ENCODE data around the gene PRKG1.
"Not testable (repeated sequence)": the region's sequence is repeated elsewhere in the genome, so short reads cannot be mapped to it uniquely, and the experiment has no call there.

Gene PRKG1

DNA sequence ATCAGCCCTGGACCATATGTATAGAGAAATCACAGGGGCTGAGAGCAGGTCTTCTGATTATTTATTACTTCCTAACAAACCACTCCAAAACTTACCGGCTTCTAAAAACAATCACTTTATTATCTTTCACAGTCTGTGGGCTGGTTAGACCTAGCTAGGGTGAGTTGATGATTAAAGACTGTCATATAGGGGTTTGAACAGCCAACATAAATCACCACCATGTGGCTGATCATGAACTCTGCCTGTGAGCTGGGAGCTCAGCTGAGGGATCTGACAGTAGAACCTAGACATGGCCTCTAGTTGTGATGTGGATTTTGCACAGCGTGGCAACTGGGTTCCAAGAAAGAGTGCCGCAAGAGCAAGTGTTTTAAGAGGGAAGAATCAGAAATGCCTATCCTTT lies 319.8 kb downstream of the PRKG1 start:
- no peak for DNase-seq

DNA sequence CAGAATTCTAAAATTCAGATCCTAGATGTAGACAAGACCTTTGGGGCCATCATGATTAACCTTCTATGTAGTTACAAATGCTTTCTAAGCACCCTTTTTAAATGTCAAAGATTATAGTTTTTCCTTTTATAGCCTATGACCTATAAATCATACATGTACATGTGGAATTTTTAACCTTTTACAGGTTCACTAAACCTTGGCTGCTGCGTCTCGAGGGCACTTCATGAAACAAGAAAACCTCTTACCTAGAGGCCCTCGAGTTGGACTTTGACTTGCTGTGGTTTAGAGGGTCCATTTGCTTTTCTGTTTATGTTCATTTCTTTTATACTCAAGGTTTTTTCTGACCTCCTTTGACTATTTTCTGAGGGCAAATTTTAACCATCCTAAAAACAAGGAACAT lies 323.0 kb downstream of the PRKG1 start:
- DNase-seq: no peak

DNA sequence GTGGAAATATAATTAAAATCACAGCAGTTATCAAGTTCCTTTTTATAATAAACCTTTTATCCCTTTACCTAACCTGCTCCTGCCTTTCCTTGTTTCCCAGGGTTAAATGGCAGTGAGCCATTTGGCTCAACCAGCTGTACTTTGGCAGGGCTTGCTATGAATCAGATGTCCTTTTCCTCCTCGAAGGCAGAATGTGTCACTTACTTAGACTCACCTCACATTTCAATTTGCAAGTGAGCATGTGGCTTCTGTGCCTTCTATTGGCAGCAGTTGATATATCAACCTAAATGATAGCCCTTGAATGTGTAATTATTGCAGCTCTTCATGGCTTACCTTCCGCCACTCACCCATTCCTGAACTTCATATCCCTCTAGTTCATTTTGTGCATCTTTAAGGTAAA lies 323.4 kb downstream of the PRKG1 start:
- no peak for DNase-seq

DNA sequence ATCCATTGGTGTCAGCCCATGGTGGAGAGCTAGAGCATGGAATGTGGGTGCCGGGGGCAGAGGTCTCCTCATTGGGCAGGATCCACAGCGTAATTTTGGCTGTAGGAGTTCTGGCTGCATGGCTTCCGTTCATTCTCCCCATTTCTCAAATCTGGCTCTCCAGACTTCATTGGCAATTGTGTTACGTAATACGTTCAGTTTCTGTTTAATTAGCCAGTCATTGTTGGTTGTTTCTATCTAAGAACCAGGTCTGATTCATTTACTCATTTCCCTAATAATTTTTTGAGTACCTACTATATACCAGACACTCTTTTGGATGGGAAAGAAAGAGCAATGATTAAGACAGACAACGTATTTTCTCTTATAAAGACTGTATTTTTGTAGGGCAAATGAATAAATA lies 325.6 kb downstream of the PRKG1 start:
- no peak for DNase-seq

DNA sequence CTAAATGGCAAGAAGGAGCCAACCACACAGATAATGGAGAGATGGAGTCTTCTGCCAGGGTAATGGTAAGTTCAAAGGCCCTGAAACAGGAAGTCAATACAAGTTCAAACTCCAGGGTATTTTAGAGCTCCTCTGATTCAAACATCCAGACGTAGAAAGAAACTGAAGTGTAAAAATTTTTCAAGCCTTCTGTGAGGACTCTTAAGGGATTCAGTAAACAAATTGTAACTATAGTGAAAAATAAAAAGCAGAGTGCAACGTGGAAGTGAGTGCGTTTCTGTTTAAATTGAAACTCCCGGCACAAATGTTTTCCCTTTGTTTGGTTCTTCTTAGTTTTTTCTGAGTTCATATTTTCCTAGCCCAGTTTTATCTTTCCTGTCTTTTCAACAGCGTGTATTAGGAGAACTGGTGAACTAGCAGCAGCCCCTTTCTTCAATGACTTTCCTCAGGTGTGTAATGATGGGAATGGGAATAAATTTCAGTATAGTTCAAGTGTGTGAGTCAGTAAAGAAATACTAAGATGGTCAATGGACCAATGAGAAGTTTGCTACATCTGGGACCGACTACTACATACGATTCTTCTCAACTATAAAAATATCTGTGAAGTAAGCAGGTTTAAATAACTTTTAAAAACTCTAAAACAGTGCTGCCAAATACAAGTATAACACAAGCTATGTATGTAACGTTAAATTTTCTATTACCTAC lies 326.3 kb downstream of the PRKG1 start:
- DNase-seq: no peak

DNA sequence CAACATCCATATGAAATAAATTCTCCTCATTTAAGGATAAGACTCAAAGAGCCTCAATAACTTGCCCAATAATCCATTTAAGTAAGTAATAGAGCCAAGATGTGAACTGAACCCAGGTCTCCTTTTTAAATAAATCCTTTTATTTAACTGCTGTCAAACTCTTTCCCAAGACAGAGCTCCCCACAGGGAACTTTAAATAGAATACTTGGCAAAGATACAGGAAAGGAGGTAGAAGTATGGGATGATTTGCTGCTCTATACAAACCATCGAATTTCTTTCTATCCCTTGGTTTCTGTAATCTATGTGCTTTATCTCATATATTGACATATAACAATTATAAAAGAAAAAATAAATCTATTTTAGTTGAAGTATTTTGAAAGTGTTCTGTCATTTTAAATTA lies 329.2 kb downstream of the PRKG1 start:
- DNase-seq: no peak

DNA sequence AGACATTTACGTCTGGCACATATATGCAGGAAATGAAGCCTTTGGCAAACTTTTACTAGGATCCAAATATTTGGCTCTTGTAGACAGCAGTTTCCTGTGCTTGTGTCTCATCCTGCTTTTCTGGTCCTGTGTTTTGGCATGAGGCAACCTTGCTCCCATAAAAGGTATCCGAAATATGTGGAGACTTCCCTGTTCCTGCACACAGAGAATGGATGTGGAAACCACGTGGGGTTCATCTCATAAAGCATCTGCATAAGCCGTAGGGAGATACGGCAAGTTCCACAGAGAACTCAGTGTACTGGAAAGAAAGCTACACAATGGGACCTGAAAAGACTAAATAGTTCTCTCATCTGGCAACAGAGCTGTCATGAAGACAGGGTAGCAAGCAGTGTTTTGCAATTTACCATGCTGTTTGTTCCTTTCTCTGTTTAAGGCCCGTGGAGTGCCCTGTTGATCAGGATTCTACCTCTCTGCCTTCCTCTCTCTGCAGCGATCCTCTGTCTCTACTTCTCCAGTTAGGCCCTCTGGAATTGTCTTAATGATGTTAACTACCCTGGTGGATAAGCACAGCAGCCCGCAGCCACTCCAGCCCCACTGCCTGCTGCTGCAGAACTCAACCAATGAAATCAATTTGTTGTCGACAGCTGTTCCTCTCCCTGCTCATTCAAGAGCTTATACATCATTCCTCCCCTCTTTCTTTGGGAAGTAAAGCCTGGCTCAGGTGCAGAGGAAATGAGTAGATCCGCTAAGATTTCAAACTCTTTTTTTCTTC lies 331.5 kb downstream of the PRKG1 start:
- DNase-seq: no peak

DNA sequence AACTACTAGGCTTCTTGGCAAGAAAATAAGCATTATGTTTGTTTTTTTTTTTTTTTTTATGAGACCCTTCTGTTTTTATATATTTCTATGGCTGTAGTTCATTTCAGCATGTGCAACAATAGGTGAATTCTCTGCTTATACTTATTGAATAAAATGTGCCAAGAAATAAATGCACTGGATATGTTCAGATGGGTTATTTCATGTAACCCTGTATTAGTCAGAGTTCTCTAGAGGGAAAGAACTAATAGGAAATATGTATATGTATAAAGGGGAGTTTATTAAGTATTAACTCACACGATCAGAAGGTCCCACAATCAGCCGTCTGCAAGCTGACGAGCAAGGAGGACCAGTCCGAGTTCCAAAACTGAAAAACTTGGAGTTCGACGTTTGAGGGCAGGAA lies 332.3 kb downstream of the PRKG1 start:
- no peak for DNase-seq

DNA sequence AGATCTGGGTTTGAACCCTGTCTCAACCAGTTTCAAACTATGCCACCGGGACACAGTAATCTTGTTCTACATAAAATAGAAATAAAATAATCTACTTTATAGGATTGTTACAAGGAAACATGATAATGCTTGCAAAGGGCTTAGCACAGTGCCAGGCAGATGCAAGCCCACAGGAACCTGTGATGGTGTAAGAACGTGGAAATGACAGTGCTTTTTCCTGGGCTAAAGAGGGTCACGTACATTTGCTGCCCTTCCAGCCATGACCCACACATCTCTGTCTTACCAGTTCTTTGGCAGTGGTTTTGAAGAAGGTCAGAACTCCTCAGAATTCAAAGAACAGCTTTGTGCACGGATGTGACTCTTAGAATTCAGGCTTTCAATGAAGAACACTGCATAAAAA lies 342.2 kb downstream of the PRKG1 start:
- DNase-seq: no peak

DNA sequence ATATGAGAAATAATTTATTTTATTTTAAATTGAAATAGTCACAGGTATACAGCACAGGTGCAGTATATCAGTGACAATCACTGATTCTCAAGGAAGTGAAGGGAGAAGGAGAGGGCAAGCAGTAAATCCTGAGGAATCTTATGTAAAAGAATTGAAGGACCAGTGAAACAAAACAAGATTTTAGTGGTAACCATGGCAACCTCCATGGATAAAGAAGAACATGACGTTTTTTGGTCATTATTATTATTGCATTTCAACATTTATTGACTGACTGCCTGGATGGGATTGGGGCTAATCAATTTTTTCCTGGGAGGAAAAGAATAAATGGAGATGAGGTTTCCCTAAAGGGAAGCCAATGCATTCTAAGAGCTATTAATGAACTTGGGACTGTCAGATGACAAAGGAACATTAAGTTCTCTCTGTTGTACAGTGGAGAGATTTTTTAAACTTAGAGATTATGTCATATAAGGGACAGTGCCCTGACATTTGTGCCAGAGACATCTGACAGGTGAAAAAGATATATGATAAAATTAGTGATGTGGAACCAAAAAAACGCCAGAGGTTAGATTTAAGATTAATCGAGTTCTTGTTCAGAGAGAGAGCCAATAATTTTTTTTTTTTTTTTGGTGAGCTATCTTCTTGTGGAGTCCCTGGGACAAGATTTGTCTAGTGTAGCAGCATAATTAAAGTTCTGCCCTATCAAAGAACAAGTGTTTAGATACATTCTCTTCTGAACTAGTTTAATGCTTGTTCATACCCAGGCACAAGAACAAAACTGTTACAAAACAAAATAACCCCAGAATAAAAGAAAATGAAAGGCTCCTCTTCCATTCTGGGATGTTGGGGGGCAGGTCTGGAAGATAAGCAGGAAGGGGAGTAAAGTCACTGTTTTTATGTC lies 345.2 kb downstream of the PRKG1 start:
- DNase-seq: no peak

DNA sequence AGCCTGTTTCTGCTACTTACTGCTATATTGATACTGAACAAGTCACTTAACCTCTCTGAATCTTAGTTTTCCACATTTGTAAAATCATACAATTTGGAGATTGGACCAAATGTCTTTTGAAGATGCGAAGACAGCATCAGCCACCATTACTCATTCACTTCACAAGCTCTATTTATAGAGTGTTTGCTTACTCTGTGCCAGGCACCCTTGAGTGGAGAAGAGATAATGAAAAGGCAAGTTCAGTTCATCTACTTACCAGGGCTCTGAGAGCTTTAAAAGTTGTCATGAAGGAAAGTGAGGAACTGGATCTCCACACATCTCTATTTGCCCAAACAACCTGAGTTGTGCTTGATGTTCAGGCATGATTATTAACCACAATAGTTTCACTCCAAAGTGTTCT lies 347.6 kb downstream of the PRKG1 start:
- DNase-seq: no peak

DNA sequence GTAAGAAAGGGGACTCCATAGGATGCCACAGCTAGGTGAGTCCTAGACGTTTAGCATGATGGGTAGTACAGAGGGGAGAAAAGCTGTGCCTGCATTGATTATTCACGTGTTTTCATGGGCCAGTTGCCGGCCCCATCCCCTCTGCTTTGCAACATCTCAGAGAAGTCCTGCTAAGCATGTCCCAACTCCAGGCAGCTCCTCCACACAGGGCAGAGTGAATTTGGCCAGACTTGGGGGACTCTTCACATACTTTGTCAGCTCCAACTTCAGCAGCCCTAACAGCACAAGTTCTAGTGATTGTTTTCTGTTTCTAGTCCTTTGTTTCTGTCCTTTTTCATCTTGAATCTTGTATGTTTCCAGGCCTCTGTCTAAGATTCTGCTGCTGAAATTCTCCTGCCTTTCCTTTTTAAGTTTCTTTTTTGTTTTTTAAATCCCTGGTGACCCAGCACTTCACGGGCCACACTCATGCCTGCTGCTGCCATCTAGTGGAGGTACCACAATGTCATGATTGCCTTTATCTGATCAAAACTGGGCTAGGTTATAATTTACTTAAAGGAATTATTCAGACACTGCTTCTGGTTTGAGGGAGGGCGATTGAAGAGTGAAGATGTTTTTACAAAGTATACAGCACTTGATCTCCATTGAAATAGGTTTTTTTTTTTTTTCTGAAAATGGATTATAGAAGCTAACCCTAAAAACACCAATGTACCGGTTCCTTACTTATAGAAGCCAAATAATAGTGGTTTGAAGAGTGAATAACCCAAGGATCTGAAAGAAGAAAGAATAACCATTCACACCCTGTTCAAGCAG lies 348.2 kb downstream of the PRKG1 start:
- no peak for DNase-seq

DNA sequence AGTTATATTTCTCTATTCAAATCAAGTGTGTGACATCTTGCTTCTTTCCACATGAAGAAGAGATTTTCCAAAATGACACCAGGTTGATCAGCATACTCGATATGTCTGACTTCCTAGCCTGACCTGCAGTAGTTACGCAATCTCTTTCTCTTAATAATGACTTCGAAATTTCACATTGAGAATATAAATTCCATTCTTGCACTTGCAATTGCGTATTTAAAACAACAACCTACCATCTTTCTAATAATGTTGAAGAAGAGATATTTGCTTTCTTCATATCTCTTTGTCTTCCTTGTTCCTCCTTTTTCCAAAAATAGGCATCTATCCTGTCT lies 348.8 kb downstream of the PRKG1 start:
- DNase-seq: no peak

DNA sequence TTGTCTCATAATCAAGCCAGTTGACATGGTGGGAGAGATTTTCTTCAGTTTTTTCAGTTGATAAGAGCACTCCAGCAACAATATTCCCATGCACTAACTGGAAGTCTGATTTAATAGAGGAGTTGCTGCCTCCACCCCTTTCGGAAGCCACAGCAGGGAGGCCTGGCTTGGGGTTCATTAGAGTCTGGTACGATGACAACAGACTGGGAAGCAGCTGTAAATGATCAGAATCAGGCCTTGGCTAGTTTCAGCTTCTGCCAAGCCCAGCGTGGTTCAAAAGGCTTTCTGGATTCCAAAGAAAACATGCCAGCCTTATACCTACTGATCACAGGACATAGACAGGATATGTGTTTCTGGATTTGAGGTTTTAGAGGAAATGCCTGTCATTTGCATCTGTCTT lies 351.1 kb downstream of the PRKG1 start:
- DNase-seq: no peak

DNA sequence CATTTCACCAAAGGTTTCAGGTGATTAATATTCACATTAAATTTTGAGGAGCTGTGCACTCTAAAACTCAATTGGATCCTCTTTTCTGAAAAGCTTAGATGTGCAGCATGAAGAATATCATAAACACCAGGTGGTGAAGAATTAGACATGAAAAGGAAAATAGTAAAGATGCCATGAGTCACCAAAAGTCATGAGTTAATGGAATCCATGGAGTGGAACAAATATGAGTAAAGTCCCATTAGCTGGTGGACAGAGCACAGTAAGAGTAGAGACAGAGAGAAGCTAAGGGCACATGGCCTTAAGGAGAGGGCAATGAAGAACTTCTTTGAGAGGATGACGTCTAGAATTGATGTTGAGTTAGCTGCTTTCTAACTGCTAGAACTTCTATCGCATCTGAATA lies 353.5 kb downstream of the PRKG1 start:
- DNase-seq: no peak

DNA sequence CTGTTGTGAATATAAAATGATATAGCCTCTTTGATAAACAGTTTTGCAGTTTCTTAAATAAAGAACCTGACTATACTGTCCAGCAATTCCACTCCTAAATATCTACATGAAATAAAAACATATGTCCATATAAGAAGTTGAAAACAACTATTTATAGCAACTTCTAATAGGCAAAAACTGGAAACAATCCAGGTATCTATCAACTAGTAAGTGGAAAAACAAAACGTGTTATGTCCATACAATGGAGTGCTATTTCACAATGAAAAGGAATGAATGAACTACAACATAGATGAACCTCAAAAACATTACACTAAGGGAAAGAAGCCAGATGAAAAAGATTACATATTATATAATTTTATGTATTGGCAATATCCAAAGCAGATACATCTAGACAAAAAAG lies 356.2 kb downstream of the PRKG1 start:
- no peak for DNase-seq

DNA sequence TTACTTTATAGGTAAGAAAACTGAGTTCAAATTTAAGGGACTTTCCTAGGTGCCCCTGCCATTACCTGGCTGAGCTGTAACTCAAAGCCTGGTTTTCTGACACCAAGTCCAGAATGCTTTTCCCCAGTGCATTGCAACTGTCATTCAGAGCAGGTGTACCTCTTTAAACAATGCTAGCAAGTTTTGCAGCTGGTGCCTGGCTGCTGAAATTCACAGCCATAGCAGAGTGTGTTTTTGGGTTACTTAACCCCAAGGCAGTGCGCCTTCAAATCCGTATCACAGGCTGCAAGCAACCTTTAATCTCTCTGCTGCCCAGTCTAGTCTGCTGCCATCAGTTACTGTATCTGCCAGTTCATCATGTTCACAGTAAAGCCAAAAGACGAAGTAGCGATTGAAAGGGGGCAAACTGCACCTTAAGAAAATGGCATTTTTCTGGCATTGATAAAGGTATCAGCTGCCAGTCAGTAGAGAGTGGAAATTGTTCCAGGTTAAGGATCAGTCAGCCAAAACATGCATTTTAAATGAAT lies 359.7 kb downstream of the PRKG1 start:
- DNase-seq: no peak

DNA sequence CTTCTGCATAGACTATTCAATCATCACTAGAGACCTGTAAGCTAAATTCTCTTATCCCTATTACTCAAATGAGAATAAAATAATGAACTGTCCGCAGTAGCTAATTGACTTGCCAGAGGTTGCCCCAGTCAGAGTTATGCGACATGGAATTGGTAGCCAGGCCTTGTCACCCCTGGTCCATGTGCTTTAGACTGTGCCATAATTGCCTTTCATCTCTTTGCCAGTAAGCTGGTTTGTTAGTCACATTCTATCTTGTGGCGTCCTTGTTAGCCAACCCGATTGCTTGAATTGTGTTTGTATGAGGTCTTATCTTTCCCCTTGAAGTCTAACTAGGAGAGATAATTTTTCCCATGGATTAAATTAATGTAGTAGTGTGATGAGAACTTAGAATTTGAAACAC lies 362.5 kb downstream of the PRKG1 start:
- DNase-seq: no peak

DNA sequence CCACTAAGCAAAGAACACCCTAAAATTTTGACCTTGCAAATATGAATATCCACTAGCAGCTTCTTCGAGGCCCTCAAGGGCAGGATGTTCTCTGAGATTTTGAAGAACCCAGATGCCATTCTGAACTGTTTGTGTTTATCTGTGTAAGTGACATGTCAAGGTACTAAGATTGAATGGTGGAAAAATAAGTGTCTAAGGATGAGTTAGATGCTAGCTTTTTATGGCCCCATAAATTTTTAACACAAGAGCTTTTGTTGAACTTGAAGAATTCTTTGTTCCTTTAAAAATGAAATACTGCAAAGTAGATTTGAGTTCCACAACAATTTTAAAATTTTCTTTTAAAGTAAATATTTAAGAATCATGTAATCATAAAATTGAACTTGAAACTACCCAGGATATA lies 365.4 kb downstream of the PRKG1 start:
- DNase-seq: no peak

DNA sequence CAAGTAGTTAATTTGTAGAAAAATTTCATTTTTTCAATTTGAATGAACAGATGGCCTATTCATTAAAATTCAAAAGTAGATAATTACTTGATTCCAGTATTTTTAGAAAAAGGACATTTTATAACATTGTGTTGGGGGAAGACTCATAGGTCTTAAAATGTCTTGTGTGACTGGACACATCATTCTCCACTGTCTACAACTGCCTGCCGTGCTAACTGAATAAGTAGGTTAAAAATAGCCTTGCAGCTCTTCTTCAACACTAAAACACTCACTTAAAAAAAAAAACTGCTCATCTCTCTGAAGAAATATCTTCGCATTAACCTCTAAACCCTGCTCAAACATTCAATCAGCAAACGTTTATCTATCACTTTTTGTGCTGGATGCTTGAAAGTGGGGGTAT lies 371.3 kb downstream of the PRKG1 start:
- DNase-seq: no peak

DNA sequence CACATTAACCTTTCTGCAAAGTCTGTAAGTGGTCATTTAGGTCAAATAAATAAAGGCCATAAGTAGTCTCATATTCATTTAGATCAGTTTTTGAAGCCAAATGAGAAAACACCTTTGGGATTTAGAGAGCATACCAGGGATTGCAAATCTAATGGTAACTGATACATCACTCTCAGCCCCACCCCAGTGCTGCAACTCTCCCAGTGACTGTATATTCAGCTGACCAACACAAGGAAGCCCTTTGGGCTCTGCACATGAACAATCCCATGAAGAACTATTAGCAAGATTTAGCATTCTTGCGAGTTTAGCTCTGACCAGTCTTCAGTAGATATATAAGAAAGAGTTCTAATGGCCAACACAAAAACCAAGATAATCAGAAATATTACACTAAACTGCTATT lies 372.8 kb downstream of the PRKG1 start:
- DNase-seq: no peak

DNA sequence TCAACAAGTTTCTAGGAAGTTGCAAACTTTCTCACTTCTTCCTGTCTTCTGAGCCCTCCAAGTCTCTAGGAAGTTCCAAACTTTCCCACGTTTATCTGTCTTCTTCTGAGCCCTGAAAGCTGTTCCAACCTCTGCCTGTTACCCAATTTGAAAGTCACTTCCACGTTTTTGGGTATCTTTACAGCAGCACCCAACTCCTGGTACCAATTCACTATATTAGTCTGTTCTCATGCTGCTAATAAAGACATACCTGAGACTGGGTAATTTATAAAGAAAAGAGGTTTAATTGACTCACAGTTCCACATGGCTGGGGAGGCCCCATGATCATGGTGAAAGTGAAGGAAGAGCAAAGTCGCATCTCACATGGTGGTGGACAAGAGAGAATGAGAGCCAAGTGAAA lies 381.5 kb downstream of the PRKG1 start:
- DNase-seq: not testable (repeated sequence)

DNA sequence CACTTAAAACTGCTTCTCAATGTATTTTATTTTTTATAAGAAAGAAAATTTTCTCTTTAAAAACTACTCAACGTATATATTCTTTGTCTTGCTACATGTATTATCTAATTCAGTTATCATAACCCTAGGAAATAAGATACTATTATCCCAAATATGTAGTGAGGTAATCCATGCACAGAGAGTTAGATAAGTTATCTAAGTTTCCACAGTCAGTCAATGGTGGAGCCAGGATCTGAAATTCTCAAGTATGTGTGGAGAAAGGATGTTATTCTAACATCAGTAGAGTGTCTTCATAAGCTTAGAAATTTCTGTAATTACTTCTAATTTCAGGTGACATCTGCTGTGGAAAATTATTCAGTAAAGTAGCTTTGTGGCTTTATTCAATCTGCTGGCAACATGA lies 385.2 kb downstream of the PRKG1 start:
- DNase-seq: no peak
